ENCODE measurements around the gene ADGRE2. TPM values are rescaled to one million over a fixed set of nuclear protein-coding genes. Genes with fewer than 3 reads are reported as not detected.
A peak's percentile ranks its signal among the peaks of the same experiment; 100 is the strongest.
"Not testable (repeated sequence)": the region's sequence is repeated elsewhere in the genome, so short reads cannot be mapped to it uniquely, and the experiment has no call there.

The ADGRE2 gene
- total and polyA plus RNA-seq, 2 donors (not counting 1 experiment from before 2014, with no cell fraction given) = under 0.01 to 0.07 TPM

DNA sequence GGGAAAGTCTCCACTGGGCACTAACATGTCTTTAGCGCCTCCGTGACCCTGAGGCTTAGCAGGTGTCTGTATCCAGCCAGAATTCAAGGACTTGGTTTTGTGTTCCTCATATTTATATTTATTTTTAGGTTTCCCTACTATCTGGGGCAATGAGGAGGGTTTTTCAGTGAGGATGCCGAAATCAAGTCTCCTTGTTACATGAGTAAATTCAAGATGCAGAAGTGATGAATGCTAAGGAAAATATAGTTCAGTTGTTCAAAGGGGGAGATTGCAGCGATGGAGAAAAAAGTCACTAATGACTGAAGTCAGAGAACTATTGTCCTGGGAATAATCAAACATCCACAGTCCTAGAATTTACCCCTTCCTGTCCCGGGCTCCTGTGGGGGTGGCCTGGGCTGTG, 791 bp upstream of the ADGRE2 start:
- no peaks in the 10 kb centered on the region for H3K9me3 ChIP-seq (ENCODE audit: control insufficient read depth, insufficient read depth, low read depth, low read length)
- no peak overlapping the region for H2AFZ ChIP-seq (ENCODE audit: low read length)
- no peak overlapping the region for H3K9ac ChIP-seq (ENCODE audit: insufficient read depth, low read length)
- TF ChIP-seq, protein P1, sequence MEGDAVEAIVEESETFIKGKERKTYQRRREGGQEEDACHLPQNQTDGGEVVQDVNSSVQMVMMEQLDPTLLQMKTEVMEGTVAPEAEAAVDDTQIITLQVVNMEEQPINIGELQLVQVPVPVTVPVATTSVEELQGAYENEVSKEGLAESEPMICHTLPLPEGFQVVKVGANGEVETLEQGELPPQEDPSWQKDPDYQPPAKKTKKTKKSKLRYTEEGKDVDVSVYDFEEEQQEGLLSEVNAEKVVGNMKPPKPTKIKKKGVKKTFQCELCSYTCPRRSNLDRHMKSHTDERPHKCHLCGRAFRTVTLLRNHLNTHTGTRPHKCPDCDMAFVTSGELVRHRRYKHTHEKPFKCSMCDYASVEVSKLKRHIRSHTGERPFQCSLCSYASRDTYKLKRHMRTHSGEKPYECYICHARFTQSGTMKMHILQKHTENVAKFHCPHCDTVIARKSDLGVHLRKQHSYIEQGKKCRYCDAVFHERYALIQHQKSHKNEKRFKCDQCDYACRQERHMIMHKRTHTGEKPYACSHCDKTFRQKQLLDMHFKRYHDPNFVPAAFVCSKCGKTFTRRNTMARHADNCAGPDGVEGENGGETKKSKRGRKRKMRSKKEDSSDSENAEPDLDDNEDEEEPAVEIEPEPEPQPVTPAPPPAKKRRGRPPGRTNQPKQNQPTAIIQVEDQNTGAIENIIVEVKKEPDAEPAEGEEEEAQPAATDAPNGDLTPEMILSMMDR (conservative IDR thresholded peaks at IDR 0.05 in 1 of 2, IDR thresholded peaks at IDR 0.05 in 1 of 2; ENCODE audit: low read depth in 1 of 2, low read length in 2 of 2) = no peak
- TF ChIP-seq EZH2 (IDR thresholded peaks at IDR 0.05; ENCODE audit: low read length, missing control alignments) = no peak
- no peaks in the 10 kb centered on the region for H3K4me1 ChIP-seq (ENCODE audit: control insufficient read depth, extremely low read depth, insufficient read depth, low read length)
- no peaks in the 10 kb centered on the region for H4K20me1 ChIP-seq (ENCODE audit: control insufficient read depth, extremely low read depth, insufficient read depth, low read length)
- no peak for DNase-seq (ENCODE audit: low read depth in 2 of 2)
- H3K36me3 ChIP-seq (ENCODE audit: control insufficient read depth, insufficient read depth, low read length) = no peaks in the 10 kb centered on the region
- no peak overlapping the region for H3K27ac ChIP-seq (ENCODE audit: insufficient read depth, low read length)
- no peak overlapping the region for H3K4me3 ChIP-seq (replicated peaks in 1 of 4; ENCODE audit: control extremely low read depth in 1 of 4, insufficient read depth in 1 of 4, low read depth in 3 of 4, low read length in 4 of 4)
- no peak overlapping the region for H3K4me2 ChIP-seq (ENCODE audit: extremely low read depth, insufficient read depth, low read length)
- no peaks in the 10 kb centered on the region for H3K79me2 ChIP-seq (ENCODE audit: control insufficient read depth, insufficient read depth, low read length)
- peaks cover 3% of the 10 kb centered on the region for H3K27me3 ChIP-seq (ENCODE audit: control insufficient read depth, insufficient read depth, low read length)

DNA sequence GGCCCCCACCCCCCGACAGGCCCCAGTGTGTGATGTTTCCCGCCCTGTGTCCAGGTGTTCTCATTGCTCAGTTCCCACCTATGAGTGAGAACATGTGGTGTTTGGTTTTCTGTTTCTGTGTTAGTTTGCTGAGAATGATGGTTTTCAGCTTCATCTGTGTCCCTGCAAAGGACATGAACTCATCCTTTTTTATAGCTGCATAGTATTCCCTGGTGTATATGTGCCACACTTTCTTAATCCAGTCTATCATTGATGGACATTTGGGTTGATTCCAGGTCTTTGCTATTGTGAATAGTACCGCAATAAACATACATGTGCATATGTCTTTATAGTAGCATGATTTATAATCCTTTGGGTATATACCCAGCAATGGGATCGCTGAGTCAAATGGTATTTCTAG, 715 bp downstream of the ADGRE2 start:
- DNase-seq (ENCODE audit: low read depth in 2 of 2); H3K9me3 ChIP-seq (ENCODE audit: control insufficient read depth, insufficient read depth, low read depth, low read length); H3K27ac ChIP-seq (ENCODE audit: insufficient read depth, low read length); H3K9ac ChIP-seq (ENCODE audit: insufficient read depth, low read length); H3K27me3 ChIP-seq (ENCODE audit: control insufficient read depth, insufficient read depth, low read length); H3K36me3 ChIP-seq (ENCODE audit: control insufficient read depth, insufficient read depth, low read length); H2AFZ ChIP-seq (ENCODE audit: low read length); H3K4me3 ChIP-seq (replicated peaks in 1 of 4; ENCODE audit: control extremely low read depth in 1 of 4, insufficient read depth in 1 of 4, low read depth in 3 of 4, low read length in 4 of 4); H3K79me2 ChIP-seq (ENCODE audit: control insufficient read depth, insufficient read depth, low read length); H4K20me1 ChIP-seq (ENCODE audit: control insufficient read depth, extremely low read depth, insufficient read depth, low read length); H3K4me2 ChIP-seq (ENCODE audit: extremely low read depth, insufficient read depth, low read length); H3K4me1 ChIP-seq (ENCODE audit: control insufficient read depth, extremely low read depth, insufficient read depth, low read length): not testable (repeated sequence)

DNA sequence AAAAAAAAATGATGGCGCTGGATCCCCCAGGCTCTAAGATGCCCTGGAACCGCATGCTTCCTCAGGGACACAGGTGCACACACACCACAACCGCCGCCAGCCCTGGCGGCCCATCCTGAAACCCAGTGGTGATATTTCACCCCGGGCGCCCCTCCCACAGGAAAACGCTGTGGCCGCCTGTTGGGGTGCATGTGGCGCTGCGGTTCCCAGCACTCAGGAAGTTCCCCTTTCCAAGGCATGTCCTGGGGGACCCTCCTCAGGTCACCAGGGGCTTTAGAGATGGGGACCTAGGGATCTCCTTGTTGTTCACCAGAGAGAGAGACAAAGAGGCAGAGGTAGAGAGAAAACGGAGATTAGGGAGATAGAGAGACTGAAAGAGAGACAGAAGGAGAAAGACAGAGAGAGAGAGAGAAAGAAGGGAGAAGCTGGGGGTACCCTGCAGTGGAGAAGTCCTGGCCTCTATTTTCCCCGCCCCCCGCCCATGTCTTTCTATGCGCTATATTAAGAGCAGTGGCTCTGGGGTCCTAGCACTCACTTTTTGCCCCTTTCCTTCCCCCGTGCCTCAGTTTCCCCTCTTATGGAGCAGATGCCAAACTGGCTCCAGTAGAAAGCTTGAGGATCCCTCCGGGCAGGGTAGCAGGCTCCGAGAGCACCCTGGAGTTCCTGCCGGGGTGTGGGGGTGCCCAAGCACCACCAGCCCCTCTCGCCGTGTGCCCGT, 2.3 kb downstream of the ADGRE2 start:
- Histone ChIP-seq H3K27me3 (ENCODE audit: control insufficient read depth, insufficient read depth, low read length) (peaks cover 3% of the 10 kb centered on the region), H4K20me1 (ENCODE audit: control insufficient read depth, extremely low read depth, insufficient read depth, low read length) (no peaks in the 10 kb centered on the region), H3K9me3 (ENCODE audit: control insufficient read depth, insufficient read depth, low read depth, low read length) (no peaks in the 10 kb centered on the region), H3K9ac (ENCODE audit: insufficient read depth, low read length) (no peak overlapping the region), H3K4me1 (ENCODE audit: control insufficient read depth, extremely low read depth, insufficient read depth, low read length) (no peaks in the 10 kb centered on the region), H3K4me2 (ENCODE audit: extremely low read depth, insufficient read depth, low read length) (no peak overlapping the region), H3K27ac (ENCODE audit: insufficient read depth, low read length) (no peak overlapping the region), H3K36me3 (ENCODE audit: control insufficient read depth, insufficient read depth, low read length) (no peaks in the 10 kb centered on the region), H3K79me2 (ENCODE audit: control insufficient read depth, insufficient read depth, low read length) (no peaks in the 10 kb centered on the region), H3K4me3 (replicated peaks in 1 of 4; ENCODE audit: control extremely low read depth in 1 of 4, insufficient read depth in 1 of 4, low read depth in 3 of 4, low read length in 4 of 4) (peak overlapping the region in 1 of 4 experiments; percentile 48), H2AFZ (ENCODE audit: low read length) (no peak overlapping the region)
- DNase-seq (ENCODE audit: low read depth in 2 of 2) = no peak
- no peak for TF ChIP-seq EZH2 (IDR thresholded peaks at IDR 0.05; ENCODE audit: low read length, missing control alignments)
- TF ChIP-seq, protein P1 (conservative IDR thresholded peaks at IDR 0.05 in 1 of 2, IDR thresholded peaks at IDR 0.05 in 1 of 2; ENCODE audit: low read depth in 1 of 2, low read length in 2 of 2) = no peak

DNA sequence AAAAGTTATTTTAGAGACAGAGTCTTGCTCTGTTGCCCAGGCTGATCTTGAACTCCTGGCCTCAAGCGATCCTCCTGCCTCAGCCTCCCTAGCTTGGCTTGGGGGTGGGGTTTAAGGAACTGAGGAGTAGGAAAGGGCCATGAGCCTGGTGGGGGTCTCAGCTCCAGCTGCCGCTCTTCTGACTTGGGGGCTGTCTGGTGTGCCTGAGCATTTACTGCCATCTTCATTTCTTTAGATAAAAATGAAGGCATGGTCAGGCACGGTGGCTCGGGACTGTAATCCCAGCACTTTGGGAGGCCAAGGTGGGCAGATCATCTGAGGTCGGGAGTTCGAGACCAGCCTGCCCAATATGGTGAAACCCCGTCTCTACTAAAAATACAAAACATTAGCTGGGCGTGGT, 3.0 kb downstream of the ADGRE2 start:
- not testable (repeated sequence) for H3K36me3 ChIP-seq (ENCODE audit: control insufficient read depth, insufficient read depth, low read length); H3K4me3 ChIP-seq (replicated peaks in 1 of 4; ENCODE audit: control extremely low read depth in 1 of 4, insufficient read depth in 1 of 4, low read depth in 3 of 4, low read length in 4 of 4); DNase-seq (ENCODE audit: low read depth in 2 of 2); H3K4me1 ChIP-seq (ENCODE audit: control insufficient read depth, extremely low read depth, insufficient read depth, low read length); H3K27ac ChIP-seq (ENCODE audit: insufficient read depth, low read length); H3K9me3 ChIP-seq (ENCODE audit: control insufficient read depth, insufficient read depth, low read depth, low read length); H3K79me2 ChIP-seq (ENCODE audit: control insufficient read depth, insufficient read depth, low read length); H2AFZ ChIP-seq (ENCODE audit: low read length); H4K20me1 ChIP-seq (ENCODE audit: control insufficient read depth, extremely low read depth, insufficient read depth, low read length); H3K9ac ChIP-seq (ENCODE audit: insufficient read depth, low read length); H3K27me3 ChIP-seq (ENCODE audit: control insufficient read depth, insufficient read depth, low read length); H3K4me2 ChIP-seq (ENCODE audit: extremely low read depth, insufficient read depth, low read length)
